Left ventricle myocardium inferior (tissue), 1 donor: ENCODE results near the gene FBXO3. TPM values are rescaled to one million over a fixed set of nuclear protein-coding genes. Genes with fewer than 3 reads are reported as not detected.
"Not testable (repeated sequence)": the region's sequence is repeated elsewhere in the genome, so short reads cannot be mapped to it uniquely, and the experiment has no call there.

Experiments
- DNase-seq: peaks from one replicate; pipeline ENCODE4 v3.0.0-alpha.2; 2020
- H3K27ac ChIP-seq: fragments of 200-600 bp; replicated peaks from 2 replicates; pipeline ENCODE4 v1.8.0; 2021
- H3K27me3 ChIP-seq: fragments of 200-600 bp; 2 replicates; pipeline ENCODE4 v1.8.0; 2021; ENCODE audit warnings: low read depth
- H3K36me3 ChIP-seq: fragments of 200-600 bp; 2 replicates; pipeline ENCODE4 v1.8.0; 2021
- H3K4me1 ChIP-seq: fragments of 200-600 bp; 2 replicates; pipeline ENCODE4 v1.8.0; 2021
- H3K4me3 ChIP-seq: fragments of 200-600 bp; 2 replicates; pipeline ENCODE4 v1.8.0; 2021; ENCODE audit warnings: mild to moderate bottlenecking, moderate library complexity
- H3K9me3 ChIP-seq: fragments of 200-600 bp; replicated peaks from 2 replicates; pipeline ENCODE4 v1.8.0; 2021
- CTCF ChIP-seq: fragments of 200-600 bp; IDR thresholded peaks from 2 replicates; pipeline ENCODE4 v1.8.0; 2021; ENCODE audit warnings: antibody characterized with exemption, mild to moderate bottlenecking, borderline replicate concordance
- intact Hi-C: fragments of 100-400 bp; cut with micrococcal nuclease; formaldehyde crosslinking; loops from one replicate; pipeline ENCODE4 v1.11.0; 2022
- long read RNA-seq: library from polyadenylated mRNA; unstranded; transcript quantifications from one replicate; pipeline ENCODE4 v2.0.0, GENCODE V29; 2021
- total RNA-seq: library from RNA; stranded (reverse); fragmentation: NEBNext Ultra II Directional; extraction: Animal tissue kit (Norgen Biotek cat#: 25700); gene quantifications from one replicate; pipeline ENCODE4 v1.2.1, GENCODE V29; 2021
- donor health status: DM: no; HTN: yes; CAD: no; lungs with severe emphysema.

The FBXO3 gene, protein sequence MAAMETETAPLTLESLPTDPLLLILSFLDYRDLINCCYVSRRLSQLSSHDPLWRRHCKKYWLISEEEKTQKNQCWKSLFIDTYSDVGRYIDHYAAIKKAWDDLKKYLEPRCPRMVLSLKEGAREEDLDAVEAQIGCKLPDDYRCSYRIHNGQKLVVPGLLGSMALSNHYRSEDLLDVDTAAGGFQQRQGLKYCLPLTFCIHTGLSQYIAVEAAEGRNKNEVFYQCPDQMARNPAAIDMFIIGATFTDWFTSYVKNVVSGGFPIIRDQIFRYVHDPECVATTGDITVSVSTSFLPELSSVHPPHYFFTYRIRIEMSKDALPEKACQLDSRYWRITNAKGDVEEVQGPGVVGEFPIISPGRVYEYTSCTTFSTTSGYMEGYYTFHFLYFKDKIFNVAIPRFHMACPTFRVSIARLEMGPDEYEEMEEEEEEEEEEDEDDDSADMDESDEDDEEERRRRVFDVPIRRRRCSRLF
- total RNA-seq, result 49.8 TPM
- long read RNA-seq, full-length matches to known transcripts, result 94 of 106 reads
- long read RNA-seq, partial matches to known transcripts, result 4 of 106 reads
- long read RNA-seq, other reads (novel, unspliced or antisense), result 8 of 106 reads

DNA sequence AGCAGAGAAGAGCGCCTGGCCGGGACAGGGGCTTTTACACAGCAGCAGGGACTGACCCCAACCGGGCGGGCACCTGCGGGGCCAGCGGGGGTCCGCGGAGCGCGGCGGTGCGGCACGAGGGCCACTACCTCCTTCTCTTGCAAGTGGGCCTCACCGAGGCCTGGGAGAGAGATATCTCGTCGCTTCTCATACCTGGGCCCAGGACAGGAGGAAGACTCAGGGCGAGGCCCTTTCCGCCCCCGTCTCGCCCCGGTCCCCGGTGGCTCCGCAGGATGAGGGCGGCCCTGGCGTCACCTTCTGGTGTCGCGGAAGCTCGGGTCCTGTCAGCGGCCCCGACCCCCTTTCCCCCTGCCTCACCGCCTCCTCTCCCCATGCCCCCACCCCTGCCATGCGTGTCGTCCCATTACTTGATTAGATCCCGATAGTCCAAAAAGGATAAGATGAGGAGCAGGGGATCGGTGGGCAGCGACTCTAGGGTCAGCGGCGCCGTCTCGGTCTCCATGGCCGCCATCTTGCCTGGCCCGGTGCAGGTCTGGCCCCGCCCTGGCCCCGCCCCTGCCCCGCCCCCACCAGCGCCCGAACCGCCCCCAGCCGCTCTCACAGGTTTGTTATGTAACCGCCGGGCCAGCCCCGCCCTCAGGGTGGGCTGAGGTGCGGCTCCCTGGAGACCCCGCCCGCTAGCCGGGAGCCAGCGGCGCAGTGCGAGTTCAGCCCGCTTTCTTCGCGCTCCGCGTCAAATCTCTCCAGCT lies at the start of gene FBXO3:
TSS of gene FBXO3 (minus strand) at position 534 of the 749 bp plus-strand sequence. CDS start at position 511, 23 bp downstream.
- Histone ChIP-seq H3K36me3 (peaks cover 5% of the 10 kb centered on the region), H3K27me3 (no peaks in the 10 kb centered on the region), H3K4me1 (peaks cover 68% of the 10 kb centered on the region), H3K27ac (peak within 1 kb of the TSS; percentile 92), H3K9me3 (no peaks in the 10 kb centered on the region), H3K4me3 (peak within 1 kb of the TSS; percentile 96)
- DNase-seq, result peak; percentile 90
- no peak for TF ChIP-seq CTCF
- intact Hi-C loops, result no loop called here

DNA sequence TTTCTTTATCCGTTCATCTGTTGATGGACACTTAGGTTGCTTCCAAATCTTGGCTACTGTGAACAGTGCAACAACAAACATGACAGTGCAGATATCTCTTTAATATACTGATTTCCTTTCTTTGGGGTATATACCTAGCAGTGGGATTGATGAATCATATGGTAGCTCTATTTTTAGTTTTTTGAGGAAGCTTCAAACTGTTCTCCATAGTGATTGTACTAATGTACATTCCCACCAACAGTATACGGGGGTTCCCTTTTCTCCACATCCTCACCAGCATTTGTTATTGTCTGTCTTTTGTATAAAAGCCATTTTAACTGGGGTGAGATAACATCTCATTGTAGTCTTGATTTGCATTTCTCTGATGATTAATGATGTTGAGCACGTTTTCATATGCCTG lies 48.7 kb upstream of the FBXO3 start:
- H3K27me3 ChIP-seq, result peaks cover 86% of the 10 kb centered on the region
- H3K9me3 ChIP-seq, intact Hi-C loops: not testable (repeated sequence)

DNA sequence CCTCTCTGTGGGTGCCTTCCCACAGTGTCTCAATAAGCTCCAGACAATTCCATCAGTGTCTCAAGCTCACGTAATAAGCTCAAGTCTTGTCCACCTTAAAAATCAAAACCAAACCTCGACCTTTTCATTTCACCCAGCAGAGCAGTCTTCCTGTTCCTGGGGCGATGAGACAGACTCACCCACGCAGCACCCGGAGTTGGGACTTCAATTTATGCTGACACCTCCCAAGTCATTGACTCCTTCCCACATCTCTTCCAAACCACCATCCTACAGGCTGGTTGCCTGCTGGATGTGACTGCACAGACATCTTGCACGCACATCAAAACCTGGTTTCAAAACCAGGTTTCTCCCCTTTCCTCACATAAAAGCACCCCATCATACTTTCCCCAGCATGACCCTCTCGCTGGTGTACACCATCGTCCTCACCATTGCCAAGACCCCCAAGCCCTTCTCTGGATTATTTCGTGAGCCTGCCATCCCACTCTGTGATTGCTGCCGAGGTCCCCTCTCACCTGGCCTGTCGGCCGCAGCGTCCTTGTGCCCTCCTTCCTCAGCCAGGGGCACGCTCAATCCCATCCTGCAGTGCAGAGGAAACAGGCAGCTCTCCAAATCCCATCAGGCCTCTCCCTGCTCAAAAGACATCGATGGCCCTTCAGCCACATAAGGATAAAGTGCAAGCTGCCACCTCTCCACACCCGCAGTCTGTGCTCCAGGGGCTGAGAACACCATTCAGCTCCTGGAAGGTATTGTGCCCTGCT lies 45.1 kb upstream of the FBXO3 start:
- no peak for TF ChIP-seq CTCF
- H3K9me3 ChIP-seq, result no peaks in the 10 kb centered on the region
- no peaks in the 10 kb centered on the region for H3K4me1 ChIP-seq
- peaks cover 67% of the 10 kb centered on the region for H3K27me3 ChIP-seq
- intact Hi-C loops, result no loop called here
- DNase-seq, result no peak
- H3K36me3 ChIP-seq, result no peaks in the 10 kb centered on the region
- no peak overlapping the region for H3K4me3 ChIP-seq
- H3K27ac ChIP-seq, result no peak overlapping the region

More for the DNA sequence above, 48.7 kb upstream of the FBXO3 start:
- not testable (repeated sequence) for H3K27ac ChIP-seq, H3K4me3 ChIP-seq, H3K36me3 ChIP-seq, H3K4me1 ChIP-seq, DNase-seq

GRCh38 chr11:33808228-33808828 lies 34.0 kb upstream of the FBXO3 start:
- intact Hi-C loops, result no loop called here

GRCh38 chr11:33804471-33804870 lies 30.2 kb upstream of the FBXO3 start:
- DNase-seq, result no peak
- H3K4me3 ChIP-seq, result no peak overlapping the region
- H3K4me1 ChIP-seq, result peaks cover 13% of the 10 kb centered on the region
- no peak overlapping the region for H3K27ac ChIP-seq
- H3K9me3 ChIP-seq, result no peaks in the 10 kb centered on the region
- TF ChIP-seq CTCF, result no peak
- peaks cover 45% of the 10 kb centered on the region for H3K27me3 ChIP-seq
- no peaks in the 10 kb centered on the region for H3K36me3 ChIP-seq
- intact Hi-C loops, result no loop called here

More at GRCh38 chr11:33808228-33808828, 34.0 kb upstream of the FBXO3 start:
- no peaks in the 10 kb centered on the region for H3K36me3 ChIP-seq
- H3K9me3 ChIP-seq, result no peaks in the 10 kb centered on the region
- no peak overlapping the region for H3K27ac ChIP-seq
- DNase-seq, result peak; percentile 81
- H3K4me3 ChIP-seq, result no peak overlapping the region
- peaks cover 9% of the 10 kb centered on the region for H3K27me3 ChIP-seq
- peak; percentile 95 for TF ChIP-seq CTCF
- no peaks in the 10 kb centered on the region for H3K4me1 ChIP-seq
